Fibroblast of mammary gland (primary cell): ENCODE data around the gene GDI1.

Source experiments
- DNase-seq: peaks from one replicate; pipeline ENCODE4 v3.0.0-alpha.2; 2010; ENCODE audit warnings: low read depth
- H3K4me3 ChIP-seq: 2 replicates; pipeline ENCODE4 v1.5.1; 2011; ENCODE audit warnings: low read depth, mild to moderate bottlenecking, low read length, moderate library complexity; ENCODE audit not compliant: control insufficient read depth
- TF ChIP-seq, protein P1 (sequence below): conservative IDR thresholded peaks from 2 replicates; pipeline ENCODE4 v1.5.1; 2011; ENCODE audit warnings: low read depth, low read length, inconsistent platforms; ENCODE audit not compliant: control insufficient read depth, insufficient read depth

GDI1 gene

GRCh38 chrX:154458116-154458953, 21.4 kb downstream of the GDI1 start, which contains the start of gene PLXNA3:
Gene PLXNA3 (plus strand): TSS chrX:154458281. CDS start chrX:154460184, 1,903 bp downstream.
- peak within 1 kb of the TSS; percentile 66 for H3K4me3 ChIP-seq
- TF ChIP-seq, protein P1, sequence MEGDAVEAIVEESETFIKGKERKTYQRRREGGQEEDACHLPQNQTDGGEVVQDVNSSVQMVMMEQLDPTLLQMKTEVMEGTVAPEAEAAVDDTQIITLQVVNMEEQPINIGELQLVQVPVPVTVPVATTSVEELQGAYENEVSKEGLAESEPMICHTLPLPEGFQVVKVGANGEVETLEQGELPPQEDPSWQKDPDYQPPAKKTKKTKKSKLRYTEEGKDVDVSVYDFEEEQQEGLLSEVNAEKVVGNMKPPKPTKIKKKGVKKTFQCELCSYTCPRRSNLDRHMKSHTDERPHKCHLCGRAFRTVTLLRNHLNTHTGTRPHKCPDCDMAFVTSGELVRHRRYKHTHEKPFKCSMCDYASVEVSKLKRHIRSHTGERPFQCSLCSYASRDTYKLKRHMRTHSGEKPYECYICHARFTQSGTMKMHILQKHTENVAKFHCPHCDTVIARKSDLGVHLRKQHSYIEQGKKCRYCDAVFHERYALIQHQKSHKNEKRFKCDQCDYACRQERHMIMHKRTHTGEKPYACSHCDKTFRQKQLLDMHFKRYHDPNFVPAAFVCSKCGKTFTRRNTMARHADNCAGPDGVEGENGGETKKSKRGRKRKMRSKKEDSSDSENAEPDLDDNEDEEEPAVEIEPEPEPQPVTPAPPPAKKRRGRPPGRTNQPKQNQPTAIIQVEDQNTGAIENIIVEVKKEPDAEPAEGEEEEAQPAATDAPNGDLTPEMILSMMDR = no peak
- DNase-seq = no peak

GRCh38 chrX:154458954-154459778, 22.2 kb downstream of the GDI1 start:
- DNase-seq = no peak
- peak overlapping the region; percentile 66 for H3K4me3 ChIP-seq
- TF ChIP-seq, protein P1 = no peak

DNA sequence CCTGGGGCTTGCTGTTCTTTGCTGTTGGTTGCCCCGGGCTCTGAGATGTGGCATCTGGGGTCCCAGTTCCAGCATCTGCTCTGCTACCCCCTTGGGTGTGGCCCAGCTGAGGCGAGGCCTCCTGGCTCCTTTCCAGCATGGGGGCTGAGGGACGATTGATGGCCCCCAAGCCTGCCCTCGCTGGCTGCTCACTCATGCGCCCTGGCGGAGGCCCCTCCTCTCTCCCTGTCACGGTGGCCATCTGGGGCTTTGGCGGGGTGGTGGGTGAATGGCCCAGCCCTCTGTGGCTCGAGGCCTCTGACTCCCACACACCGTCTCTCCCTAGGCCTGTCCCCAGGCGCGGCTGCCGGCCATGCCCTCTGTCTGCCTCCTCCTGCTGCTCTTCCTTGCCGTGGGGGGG, 22.9 kb downstream of the GDI1 start:
- TF ChIP-seq, protein P1 = no peak
- H3K4me3 ChIP-seq = peak overlapping the region; percentile 66
- DNase-seq = no peak

GRCh38 chrX:154460326-154460725, 23.4 kb downstream of the GDI1 start:
- TF ChIP-seq, protein P1 = no peak
- no peak for DNase-seq
- H3K4me3 ChIP-seq = no peak overlapping the region

DNA sequence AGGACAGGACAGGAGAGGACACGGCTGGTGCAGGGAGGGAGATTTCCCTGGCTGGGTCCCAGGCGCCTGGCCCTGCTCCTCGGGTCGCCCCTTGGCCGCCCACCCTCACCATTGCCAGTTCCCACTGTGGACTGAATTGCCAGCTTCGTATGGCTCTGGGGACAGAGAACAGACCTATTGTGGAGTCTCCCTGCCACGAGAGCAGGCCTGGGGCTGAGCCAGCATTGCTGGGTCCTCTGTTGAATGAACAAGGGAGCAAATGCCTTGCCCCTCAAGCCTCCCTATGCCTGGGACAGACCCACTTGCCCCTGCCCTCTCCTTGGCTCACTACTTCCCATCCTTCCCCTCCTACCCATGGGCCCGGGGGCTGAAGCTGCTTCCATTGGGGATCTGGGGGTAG, 25.4 kb downstream of the GDI1 start:
- H3K4me3 ChIP-seq = no peak overlapping the region
- TF ChIP-seq, protein P1 = no peak
- no peak for DNase-seq

- H3K4me3 ChIP-seq = no peak overlapping the region
- DNase-seq = no peak
- TF ChIP-seq, protein P1 = no peak
These were observed 26.8 kb downstream of the GDI1 start for GRCh38 chrX:154463611-154464220.
